Measurements from ENCODE around the gene TCF12.
"Not testable (repeated sequence)": the region's sequence is repeated elsewhere in the genome, so short reads cannot be mapped to it uniquely, and the experiment has no call there.

The TCF12 gene

DNA sequence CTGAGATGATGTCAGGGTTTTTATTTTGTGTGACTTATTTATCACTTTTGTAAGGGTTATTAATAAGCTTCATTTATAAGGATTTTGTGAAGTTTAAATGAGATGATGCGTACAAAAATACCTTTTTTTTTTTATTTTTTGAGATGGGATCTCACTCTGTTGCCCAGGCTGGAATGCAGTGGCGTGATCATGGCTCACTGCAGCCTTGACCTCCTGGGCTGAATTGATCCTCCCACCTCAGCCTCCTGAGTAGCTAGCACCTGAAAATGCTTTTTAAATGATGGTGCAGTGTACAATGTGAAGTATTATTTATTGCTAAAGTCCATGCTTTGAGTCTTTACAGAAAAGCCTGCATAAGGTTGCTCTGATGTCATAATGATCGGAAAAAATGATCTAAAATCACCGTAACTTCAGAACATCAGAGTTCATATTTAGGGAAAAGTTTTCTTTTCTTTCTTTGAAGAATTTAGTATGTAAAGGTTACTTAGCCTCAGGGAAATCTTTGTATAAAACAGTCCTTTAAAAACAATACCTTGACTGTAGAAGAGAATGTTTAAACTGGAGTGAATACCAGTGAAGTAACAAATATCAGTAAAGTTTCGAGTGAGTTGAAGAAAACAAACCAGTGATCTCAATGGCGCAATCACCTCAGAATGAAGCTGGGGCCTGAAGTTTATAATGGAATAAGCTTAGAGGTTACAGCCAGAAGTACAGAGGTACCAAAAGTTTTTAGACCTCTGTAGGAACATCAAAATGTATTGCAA is 29.7 kb downstream of the TCF12 start:
- DNase-seq, result no peak

DNA sequence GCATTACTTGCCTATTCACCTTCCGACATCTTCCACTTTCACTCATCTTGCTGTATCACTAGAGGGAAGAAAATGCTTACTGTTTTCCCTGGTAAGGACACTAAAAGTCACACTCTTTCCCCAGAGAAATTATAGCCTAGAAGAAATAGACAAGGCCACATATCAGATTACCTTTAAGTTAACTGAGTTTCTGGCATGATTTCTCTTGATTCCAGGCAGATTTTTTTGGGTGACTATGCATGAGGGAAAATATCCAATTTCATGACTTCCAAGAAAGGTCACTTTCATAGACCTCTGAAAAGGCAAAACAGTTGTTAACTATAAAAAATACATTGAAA is 30.3 kb downstream of the TCF12 start:
- no peak for DNase-seq

DNA sequence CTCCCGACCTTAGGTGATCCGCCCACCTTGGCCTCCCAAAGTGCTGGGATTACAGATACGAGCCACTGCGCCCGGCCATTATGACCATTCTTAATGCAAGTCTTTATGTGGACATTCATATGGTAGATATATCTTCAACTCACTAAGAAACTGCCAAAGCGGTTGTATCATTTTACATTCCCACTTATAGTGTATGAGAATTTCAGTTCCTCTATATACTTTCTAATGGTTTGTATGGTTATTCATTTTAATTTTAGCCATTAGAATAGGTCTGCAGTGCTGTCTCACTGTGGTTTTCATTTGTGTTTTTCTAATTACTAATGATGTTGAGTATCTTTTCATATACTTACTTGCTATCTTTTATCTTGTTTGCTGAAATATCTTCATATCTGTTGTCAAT is 32.5 kb downstream of the TCF12 start:
- DNase-seq, result no peak

DNA sequence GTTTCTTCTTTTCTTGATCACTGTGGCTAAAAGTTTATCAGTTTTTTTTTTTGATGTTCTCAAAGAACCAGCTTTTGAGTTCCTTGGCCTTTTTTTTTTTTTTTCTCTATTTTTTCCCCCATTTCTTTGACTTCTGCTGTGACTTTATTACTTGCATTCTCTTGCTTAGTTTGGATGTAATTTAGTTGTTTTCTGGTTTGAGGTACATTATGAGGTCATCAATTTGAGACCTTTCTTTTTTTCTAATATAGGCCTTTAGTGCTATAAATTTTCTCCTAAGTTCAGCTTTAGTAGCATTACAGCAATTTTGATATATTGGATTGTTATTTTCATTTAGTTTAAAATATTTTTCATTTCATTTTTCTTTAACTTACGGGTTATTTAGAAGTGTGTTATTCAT is 35.3 kb downstream of the TCF12 start:
- no peak for DNase-seq

DNA sequence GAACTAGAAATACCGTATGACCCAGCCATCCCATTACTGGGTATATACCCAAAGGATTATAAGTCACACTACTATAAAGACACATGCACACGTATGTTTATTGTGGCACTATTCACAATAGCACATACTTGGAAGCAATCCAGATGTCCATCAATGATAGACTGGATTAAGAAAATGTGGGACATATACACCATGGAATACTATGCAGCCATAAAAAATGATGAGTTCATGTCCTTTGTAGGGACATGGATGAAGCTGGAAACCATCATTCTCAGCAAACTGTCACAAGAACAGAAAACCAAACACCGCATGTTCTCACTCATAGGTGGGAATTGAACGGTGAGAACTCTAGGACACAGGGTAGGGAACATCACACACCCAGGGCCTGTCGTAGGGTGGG is 36.6 kb downstream of the TCF12 start:
- not testable (repeated sequence) for DNase-seq

DNA sequence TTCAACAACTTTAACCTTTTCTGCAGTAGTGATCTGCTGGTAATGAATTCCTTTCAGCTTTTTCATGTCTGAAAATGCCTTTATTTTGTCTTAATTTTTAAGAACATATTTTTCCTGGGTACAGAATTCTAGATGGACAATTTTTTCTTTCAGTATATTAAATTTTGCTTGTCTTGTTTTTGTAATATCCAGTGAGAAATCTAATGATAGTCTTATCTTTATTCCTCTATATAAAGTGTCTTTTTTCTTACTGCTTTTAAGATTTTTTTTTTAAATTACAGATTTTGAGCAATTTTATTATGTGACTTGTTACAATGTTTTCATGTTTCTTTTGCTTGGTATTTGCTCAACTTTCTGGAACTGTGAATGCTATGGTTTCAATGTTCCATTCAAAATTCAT is 38.1 kb downstream of the TCF12 start:
- no peak for DNase-seq

DNA sequence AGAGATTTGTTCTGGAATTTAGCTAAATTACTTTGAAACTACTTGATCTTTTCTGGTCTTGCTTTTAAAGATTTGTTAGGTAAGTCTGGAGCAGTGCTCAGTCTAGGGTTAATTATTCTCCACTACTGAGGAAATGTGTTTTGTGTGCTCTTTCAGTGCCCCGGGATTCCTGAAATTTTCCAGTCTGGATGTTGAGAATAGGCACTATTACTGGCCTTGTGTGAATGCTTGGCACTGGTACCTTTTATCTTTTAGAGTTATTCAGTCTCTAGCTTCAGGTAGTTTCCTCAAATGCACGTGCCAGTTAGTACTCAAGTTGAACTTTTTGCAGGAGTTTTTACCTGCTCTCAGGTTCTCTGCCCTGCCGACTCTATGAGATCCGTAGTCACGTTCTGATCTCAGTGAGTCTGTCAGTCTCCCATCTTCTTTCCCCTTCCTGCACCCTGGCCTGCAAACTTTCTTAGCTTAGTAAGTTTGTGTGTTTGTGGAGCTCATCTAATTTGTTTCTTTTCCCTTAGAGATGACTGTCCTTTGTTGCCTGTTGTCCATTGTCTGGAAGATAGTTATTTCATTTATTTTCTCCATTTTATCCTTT is 39.5 kb downstream of the TCF12 start:
- no peak for DNase-seq

DNA sequence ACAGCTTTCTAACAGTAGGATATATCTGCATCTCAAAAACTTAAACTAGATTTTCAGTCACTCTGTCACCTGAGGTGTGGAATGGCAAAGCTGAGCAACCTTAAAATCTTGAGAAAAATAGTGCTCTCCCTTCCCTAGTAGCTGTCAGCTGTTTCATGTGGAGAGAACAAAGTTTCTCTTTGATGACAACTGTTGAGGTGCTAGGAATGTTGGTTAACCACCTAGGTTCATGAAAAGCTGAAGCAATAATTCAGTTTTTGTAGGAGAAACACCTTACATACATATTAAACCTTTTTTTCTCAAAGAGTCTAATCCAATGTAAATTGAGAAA is 40.8 kb downstream of the TCF12 start:
- DNase-seq, result no peak

DNA sequence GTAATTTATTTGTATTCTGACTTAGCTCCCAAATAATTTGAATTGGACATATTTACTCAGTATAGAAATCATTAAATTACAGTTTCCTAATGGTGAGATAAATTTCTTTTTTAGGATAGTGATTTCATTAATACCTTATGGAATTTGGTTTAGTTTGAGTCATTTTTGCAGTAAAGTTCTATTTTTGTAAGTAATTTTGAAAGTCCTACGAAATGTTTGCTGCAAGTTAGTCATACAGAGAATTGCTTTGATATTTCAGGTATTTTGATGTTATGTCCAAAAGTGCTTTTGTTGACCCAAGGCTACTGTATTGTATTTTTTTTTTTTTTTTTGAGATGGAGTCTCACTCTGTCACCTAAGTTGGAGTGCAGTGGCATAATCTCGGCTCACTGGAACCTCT is 41.7 kb downstream of the TCF12 start:
- no peak for DNase-seq

DNA sequence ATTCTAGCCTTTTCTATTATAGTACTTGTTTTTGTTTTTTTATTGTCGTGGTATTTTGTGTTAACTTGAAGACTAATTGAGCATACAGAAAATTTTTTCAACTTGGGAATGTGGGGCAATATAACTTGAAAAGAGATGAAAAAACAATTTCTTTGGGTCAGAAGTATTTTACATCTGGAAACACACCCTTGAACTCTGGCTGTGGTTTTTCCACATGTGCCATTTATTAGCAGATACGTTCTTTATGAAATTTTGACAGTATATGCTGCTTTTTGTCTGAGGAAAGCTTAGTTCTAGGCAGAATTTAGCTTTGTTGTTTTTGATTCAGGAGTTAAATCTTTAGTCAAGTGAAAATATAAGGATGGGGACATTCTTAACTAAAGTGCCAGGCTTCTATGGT is 44.7 kb downstream of the TCF12 start:
- no peak for DNase-seq

DNA sequence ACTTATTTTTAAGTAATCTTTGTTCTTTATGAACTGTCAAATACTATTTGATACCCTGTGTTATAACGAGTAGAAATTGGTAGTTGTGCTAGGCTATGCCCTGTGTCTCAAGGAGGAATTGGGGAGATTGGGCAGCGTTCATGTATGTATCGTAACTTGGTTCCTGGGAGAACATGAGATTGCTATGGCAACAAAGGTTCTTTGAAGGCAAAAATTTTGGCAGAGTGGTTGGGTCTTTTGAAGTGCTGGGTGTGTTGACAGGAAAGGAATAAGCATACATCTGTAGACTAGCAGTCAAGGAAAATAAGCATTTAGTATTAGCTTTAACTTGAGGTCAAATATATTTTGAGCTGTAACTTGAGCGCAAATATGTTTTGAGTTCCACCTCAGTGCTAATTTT is 45.3 kb downstream of the TCF12 start:
- no peak for DNase-seq

DNA sequence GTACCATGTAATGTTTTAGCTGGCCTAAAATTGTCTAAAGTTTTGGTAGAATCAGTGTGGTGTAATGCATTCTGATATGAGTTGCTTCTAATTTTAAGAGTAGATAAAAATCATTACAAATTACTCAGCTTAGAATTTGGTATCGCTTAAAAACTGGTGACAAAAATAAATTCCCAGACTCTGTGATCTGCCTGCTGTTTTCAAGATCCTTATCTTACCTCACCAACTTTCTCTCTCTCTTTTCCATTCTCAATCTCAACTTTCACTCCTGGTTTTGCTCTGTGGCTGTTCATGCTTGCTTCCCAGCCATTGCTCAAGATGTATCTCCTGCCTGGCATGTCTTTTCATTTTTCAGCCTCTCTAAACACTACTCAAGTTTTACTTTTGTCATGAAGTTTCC is 45.7 kb downstream of the TCF12 start:
- no peak for DNase-seq

DNA sequence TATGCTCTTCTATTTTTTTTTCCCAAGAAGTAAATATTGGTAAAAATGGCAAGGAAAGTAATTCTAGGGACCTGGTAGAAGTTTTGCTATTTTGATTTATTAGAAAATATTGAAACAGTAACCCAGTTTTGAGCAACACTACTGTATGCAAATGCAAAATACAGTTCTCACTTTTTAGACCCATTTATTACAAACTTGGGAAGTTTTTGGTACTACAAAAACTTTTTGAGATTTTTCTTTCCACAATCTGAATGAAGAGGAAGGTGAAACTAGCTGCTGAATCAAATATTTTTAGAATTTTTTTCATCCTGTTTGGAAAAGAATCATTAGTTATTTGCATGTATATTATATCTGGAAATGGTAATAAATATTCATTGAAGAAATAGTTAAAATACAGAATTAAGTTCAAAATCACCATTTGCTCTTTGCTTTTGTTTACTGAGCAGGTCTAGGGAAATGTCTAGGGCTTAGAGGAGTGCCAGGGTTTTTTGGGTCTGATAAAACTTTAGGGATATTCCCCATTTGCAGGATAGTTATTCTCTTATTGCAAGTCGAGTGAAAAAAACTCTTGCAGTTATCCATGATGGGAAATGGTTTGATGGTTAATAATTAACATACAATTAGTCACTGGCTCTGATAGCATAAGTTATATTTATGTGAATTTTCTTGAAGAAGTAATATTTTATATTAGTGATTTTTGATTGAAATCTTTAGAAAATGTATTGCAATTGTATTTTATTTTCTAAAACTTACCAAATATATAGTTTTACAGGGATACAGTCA is 47.0 kb downstream of the TCF12 start:
- no peak for DNase-seq

DNA sequence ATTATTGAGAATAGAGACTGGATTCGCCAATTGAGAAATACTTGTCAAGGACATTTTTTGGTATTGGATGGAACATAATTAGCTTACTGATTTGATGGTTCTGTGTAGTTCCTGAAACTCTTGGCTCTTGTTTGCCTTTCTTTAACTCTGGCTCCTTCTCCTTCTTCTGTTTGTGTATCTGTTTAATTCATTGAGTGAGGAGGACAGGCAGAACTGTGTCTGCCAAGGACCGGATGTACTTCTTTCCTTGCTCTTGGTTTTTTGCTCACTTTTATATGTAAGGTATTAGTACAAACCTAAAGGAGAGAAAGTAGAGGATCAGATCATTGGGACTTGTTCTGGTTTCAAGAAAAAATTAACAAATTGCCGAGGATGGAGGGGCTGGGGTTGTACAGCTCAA is 48.9 kb downstream of the TCF12 start:
- no peak for DNase-seq

DNA sequence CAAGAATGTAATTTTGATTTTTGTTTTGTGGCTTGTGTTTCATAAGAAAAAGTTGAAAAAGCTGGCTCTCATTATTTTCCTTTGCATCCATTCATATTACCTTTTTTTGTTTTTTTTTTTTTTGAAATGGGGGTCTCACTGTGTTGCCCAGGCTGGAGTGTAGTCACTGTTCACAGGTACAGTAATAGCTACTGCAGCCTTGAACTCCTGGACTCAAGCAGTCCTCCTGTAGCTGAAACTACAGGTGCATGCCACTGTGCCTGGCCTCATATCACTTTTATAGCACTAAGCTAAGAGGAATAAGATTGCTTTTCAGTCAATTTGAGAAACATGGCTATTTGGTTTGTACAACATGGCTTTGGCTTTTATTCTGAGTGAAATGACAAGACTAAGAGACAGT is 49.8 kb downstream of the TCF12 start:
- no peak for DNase-seq

DNA sequence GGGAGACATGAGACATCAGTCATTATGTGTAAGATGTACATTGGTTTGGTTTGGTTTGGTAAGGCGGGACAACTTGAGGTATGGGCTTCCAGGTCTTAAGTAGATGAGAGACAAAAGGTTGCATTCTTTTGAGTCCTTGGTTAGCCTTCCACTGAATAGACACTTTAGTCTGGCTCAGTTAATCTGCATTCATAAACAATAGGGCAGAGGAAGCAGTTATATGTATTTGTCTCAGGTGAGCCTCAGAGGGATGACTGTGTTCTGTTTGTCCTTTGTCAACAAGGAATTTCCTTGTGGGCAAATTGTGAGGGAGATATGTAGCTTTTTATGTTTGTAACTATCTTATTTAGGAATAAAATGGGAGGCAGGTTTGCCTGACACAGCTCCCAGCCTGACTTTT is 50.4 kb downstream of the TCF12 start:
- DNase-seq, result no peak

DNA sequence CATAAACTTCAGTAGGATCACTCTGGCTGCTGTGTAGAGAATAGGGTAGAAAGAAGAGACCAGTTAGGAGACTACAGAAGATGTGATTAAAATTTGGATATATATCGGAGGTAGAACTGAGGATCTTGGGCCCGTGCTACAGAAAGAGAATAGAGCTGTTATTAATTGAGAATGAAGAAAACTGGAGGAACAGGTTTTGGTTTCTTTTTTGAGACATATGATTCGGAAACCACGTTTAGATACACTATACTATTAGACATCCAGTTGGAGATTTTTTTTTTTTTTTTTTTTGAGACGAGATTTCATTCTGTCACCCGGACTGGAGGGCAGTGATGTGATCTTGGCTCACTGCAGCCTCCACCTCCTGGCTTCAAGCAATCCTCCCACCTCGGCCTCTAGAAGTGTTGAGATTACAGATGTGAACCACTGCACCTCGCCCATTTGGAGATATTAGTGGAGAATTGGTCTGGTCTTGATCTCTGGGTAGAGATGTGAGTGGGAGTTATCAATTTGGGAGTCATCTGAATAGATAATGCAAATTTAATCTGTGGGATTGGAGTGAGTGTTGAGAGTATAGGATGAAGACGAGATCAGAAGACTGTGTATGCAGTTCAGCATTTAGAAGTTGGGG is 50.9 kb downstream of the TCF12 start:
- DNase-seq, result no peak

DNA sequence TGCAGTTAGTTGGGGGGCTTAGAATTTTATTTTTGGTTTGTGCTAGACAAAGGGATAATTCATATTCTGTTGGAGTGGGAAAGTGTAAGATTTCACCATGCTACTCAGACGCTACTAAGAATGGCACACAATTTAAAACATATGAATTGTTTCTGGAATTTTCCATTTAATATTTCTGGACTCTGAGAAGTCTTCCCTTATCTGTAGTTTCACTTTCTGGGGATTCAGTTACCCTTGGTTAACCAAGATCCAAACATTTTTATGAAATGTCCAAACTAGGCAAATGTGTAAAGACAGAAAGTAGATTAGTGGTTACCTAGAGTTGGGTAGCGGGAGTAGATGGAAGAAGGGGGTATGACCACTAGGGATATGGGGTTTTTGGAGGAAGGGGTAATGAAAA is 53.1 kb downstream of the TCF12 start:
- no peak for DNase-seq

DNA sequence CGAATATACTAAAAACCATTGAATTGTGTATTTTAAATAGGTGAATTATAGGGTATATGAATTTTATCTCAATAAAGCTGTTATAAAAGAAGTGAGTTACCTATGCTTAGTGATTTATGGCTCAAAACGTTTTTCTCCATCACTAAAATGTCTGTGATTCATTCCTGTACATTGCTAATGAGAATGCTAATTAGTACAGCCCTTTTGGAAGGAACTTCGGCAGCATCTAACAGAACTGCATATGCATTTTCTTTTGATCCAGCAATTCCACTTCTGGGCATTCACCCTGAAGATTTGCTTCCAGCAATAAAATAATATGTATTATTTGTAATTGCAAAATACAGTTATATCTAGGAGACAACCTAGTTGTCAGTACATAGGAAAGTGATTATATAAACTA is 53.6 kb downstream of the TCF12 start:
- no peak for DNase-seq

DNA sequence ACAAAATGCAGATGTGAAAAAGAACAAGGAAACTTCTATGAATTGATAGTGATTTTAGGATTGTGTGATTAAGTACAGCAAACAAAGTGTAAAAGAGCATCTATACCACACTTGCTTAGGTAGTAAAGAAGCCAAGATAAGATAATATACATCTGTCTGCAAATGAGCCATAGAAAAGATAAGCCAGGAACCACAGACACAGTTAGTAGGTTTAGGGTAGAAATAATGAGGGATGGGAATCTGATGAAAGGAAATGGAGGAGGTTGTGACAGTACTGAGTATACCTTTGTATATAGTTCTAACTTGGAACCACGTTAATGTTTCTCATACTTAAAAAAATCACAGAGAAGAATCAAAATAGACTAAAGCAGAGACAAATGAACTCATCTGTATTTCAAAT is 54.0 kb downstream of the TCF12 start:
- no peak for DNase-seq

DNA sequence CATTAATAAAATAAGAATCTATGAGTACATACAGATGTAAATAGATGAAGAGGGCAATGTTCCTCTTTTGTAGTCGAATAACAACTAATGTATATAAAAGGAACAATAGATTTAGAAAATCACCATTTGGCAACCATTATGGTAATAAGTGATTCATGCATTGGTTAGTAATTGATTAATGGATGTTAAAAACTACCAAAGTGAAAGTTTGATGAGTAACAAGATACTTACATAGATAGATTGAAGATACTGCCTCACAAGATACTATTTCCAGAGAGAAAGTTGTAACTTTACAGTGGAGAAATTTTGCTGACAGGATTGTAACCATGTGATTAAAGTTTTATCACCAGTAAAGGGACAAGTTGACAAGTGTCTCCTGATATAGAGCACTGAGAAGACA is 55.0 kb downstream of the TCF12 start:
- no peak for DNase-seq

DNA sequence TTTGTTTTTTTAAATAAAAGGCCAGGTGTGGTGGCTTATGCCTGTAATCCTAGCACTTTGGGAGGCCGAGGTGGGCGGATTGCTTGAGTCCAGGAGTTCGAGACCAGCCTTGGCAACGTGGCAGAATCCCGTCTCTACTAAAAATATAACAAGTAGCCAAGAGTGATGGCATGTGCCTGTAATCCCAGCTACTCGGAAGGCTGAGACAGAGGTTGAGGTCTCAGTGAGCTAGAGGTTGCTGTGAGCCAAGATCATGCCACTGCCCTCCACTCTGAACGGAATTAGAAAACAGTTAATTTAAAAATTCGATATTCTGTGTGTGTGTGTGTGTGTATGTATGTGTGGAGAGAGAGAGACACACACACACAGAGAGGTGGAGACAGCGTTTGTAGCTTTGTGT is 58.8 kb downstream of the TCF12 start:
- DNase-seq, result no peak

DNA sequence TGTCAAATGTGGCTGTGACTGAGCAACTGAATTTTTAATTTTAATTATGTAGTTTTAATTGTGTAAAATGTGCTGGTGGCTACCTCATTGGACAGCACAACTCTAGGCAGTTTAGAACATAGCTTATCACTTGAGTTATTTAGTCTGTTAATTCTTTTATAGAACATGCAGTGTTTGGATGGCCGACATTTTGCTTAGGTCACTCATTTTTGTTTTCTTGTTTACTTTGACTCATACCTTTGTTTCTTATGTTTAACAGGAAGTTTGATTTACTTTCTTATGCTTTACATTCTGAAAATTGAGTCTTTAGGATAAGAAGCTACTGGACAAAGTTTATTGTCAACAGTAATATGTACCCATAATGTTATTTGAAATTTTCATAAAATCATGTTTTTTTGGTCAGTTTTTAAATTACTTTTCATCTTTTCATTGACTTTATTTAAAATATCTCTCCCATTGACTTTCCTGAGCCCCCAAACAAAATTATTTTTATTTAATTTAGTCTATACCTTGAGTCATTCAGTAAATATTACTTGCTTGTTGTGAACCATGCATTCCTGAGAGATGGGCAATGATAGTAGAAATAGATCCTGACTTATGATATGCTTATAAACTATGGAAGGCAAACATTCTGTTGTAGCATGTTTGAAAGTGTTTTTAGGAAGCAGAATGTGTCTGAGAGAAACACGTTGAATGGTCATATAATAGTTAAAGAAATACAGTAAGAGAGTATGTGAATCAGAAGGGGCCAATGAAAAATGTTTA is 60.6 kb downstream of the TCF12 start:
- no peak for DNase-seq

Data from T-helper 9 cell (primary cell).